HFFc6 (cell line): ENCODE data around the gene ARL14EPL. TPM values are rescaled to one million over a fixed set of nuclear protein-coding genes. Genes with fewer than 3 reads are reported as not detected.

Experiments
- DNase-seq: peaks from one replicate; pipeline ENCODE4 v3.0.0-alpha.2; 2018
- H3K27ac Mint-ChIP-seq: 2 replicates; pipeline ENCODE4 v1.8.0; 2020; ENCODE audit warnings: mild to moderate bottlenecking, mixed read lengths
- H3K27me3 Mint-ChIP-seq: 2 replicates; pipeline ENCODE4 v1.8.0; 2021; ENCODE audit warnings: mild to moderate bottlenecking, moderate library complexity, mixed read lengths; ENCODE audit not compliant: insufficient read depth
- H3K36me3 Mint-ChIP-seq: 2 replicates; pipeline ENCODE4 v1.8.0; 2021; ENCODE audit warnings: low read depth, mixed read lengths
- H3K4me1 Mint-ChIP-seq: 2 replicates; pipeline ENCODE4 v1.8.0; 2020; ENCODE audit warnings: low read depth, mixed read lengths
- H3K4me3 Mint-ChIP-seq: 2 replicates; pipeline ENCODE4 v1.8.0; 2020; ENCODE audit warnings: mild to moderate bottlenecking, moderate library complexity, mixed read lengths
- H3K9me3 Mint-ChIP-seq: 2 replicates; pipeline ENCODE4 v1.8.0; 2020; ENCODE audit warnings: mild to moderate bottlenecking, mixed read lengths
- CTCF ChIP-seq: fragments of 200-600 bp; sonication (generic); IDR thresholded peaks from 2 replicates; pipeline ENCODE4 v1.5.0; 2021; ENCODE audit warnings: antibody characterized with exemption, mild to moderate bottlenecking
- total RNA-seq, 6 experiments: library from RNA; stranded (reverse); fragmentation: NEBNext Ultra II Directional; extraction: Animal tissue kit (Norgen Biotek cat#: 25700); gene quantifications; 2 replicates in 1 of 6; 3 replicates in 5 of 6; pipeline ENCODE4 v1.2.3, GENCODE V29; 2021

The ARL14EPL gene
- total RNA-seq, 6 experiments from 2014 or later: not detected

GRCh38 chr5:116071211-116071610 is 38.9 kb downstream of the ARL14EPL start:
- Mint-ChIP-seq H3K4me3 (no peak overlapping the region), H3K27me3 (peaks cover 3% of the 10 kb centered on the region; the same call in 1 of the 2 replicates), H3K27ac (no peak overlapping the region), H3K4me1 (no peaks in the 10 kb centered on the region), H3K36me3 (no peaks in the 10 kb centered on the region), H3K9me3 (no peaks in the 10 kb centered on the region)
- DNase-seq: no peak
- TF ChIP-seq CTCF: no peak

- Mint-ChIP-seq H3K27ac (no peak overlapping the region), H3K36me3 (no peaks in the 10 kb centered on the region), H3K9me3 (no peaks in the 10 kb centered on the region), H3K4me3 (no peak overlapping the region), H3K27me3 (no peaks in the 10 kb centered on the region; the same call in 1 of the 2 replicates), H3K4me1 (no peaks in the 10 kb centered on the region)
- TF ChIP-seq CTCF: no peak
- DNase-seq: no peak
These were observed 43.0 kb downstream of the ARL14EPL start for GRCh38 chr5:116075191-116075831.

- Mint-ChIP-seq H3K4me3 (no peak overlapping the region), H3K36me3 (no peaks in the 10 kb centered on the region), H3K27me3 (no peaks in the 10 kb centered on the region; the same call in 1 of the 2 replicates), H3K27ac (no peak overlapping the region), H3K9me3 (no peaks in the 10 kb centered on the region), H3K4me1 (no peaks in the 10 kb centered on the region)
- TF ChIP-seq CTCF: no peak
- DNase-seq: no peak
These were observed 44.2 kb downstream of the ARL14EPL start for GRCh38 chr5:116076496-116076895.

DNA sequence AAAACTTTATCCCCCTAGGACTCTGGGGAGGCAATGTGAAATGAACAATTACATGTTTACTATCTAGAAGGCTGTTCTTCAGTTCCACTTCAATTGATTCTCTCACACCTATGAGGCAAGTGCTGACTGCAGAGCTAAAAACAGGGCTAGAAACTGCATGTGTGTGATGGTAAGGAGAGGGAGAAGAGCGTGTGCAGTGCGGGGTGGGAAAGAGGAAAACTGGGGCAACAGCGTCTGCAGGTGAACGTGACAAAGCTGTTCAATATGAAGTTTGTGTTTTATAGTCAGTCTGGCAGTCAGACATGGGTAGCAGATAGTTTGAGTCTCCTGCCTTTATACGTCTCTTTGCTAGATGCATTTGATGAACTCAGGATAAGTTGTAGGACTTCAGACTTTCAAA is 45.9 kb downstream of the ARL14EPL start:
- no peaks in the 10 kb centered on the region for H3K9me3 Mint-ChIP-seq
- H3K27ac Mint-ChIP-seq: no peak overlapping the region
- peaks cover 8% of the 10 kb centered on the region; the same call in 1 of the 2 replicates for H3K36me3 Mint-ChIP-seq
- TF ChIP-seq CTCF: no peak
- no peaks in the 10 kb centered on the region for H3K4me1 Mint-ChIP-seq
- H3K4me3 Mint-ChIP-seq: no peak overlapping the region
- no peaks in the 10 kb centered on the region; the same call in 1 of the 2 replicates for H3K27me3 Mint-ChIP-seq
- DNase-seq: no peak

- no peak for DNase-seq
- no peak for TF ChIP-seq CTCF
These were observed 52.0 kb downstream of the ARL14EPL start for GRCh38 chr5:116084287-116084691.

More at GRCh38 chr5:116084287-116084691, 52.0 kb downstream of the ARL14EPL start:
- Mint-ChIP-seq H3K27ac (peak overlapping the region; percentile 78), H3K4me3 (peak overlapping the region; percentile 92), H3K36me3 (peaks cover 23% of the 10 kb centered on the region), H3K9me3 (no peaks in the 10 kb centered on the region), H3K4me1 (peaks cover 30% of the 10 kb centered on the region), H3K27me3 (no peaks in the 10 kb centered on the region)
